GM13976 (cell line): Measurements from ENCODE around the gene LRPPRC.

ENCODE experiments used
- DNase-seq: peaks from one replicate; pipeline ENCODE4 v3.0.0; 2012; ENCODE audit warnings: low spot score
- CTCF ChIP-seq: IDR thresholded peaks from 2 replicates; pipeline ENCODE4 v1.5.1; 2012; ENCODE audit warnings: borderline replicate concordance, mild to moderate bottlenecking; ENCODE audit not compliant: insufficient read depth; ENCODE audit errors: extremely low read depth, missing control alignments, control extremely low read depth
- in situ Hi-C: fragments of 300-500 bp; cut with MboI; formaldehyde crosslinking; loops from one replicate; pipeline ENCODE4 v1.12.0; 2022; ENCODE audit warnings: low sequenced_read_pairs, mixed read lengths, inconsistent platforms; ENCODE audit not compliant: unreplicated experiment

LRPPRC gene

DNA sequence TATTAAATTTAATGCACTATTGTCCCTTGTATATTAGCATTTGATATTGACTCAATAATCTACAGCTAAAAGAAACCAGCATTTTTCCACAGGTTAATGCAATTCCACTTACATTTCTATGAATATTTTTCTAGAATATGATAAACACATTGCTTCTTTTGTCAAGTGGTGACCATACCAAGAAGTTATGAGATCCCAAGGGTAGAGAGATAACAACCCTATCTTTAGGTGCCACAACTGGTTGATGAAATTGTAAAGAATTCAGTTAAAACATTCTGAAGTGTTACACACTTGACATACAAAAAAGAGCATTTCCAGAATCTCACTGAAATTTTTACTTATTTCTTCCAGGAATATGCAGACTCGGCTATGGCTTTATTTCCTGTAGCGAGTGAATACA is 101.0 kb downstream of the LRPPRC start:
- no peak for DNase-seq
- TF ChIP-seq CTCF: no peak
- in situ Hi-C loops: no loop called here

DNA sequence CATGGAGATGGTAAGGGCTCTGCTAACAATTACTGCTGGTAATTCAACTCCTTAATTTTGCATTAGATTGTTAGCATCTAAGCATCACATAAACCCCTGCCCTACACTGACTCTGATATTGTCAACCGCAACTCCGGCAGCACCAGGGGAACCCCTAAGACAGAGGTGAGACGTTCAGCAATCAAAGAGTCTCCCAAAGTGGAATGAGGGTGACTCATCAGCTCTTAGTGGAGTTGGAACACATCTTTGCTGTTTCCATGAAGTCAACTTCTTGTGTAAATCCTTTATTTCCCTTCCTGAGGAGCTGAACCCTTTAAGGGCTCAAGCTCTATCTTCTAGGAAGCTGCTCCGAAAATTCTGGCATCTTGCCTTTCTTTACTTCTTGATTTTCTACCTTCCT is 104.9 kb downstream of the LRPPRC start:
- in situ Hi-C loops: no loop called here
- no peak for DNase-seq

GRCh38 chr2:43889416-43889815 is 106.4 kb downstream of the LRPPRC start:
- no peak for DNase-seq
- in situ Hi-C loops: no loop called here
- TF ChIP-seq CTCF: no peak

More for the DNA sequence above, 104.9 kb downstream of the LRPPRC start:
- no peak for TF ChIP-seq CTCF

DNA sequence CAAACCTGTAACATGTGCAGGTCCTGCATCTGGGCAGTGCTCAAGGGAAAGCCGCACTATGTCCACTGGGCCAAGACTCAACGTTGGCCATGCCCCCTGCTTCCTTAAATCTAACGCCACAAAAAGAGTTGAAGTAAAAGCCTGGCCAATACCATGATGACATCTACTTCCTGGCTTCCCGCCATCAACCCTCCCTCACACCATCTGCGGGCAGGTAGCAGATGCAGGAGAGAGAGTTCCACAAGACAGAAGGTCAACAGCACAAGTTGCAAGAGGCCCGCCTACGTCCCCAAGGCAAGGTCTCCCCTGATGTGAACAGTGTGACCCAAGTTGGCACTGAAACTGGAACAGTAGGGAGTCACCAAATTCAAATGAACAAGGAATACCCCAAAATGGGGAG is 108.6 kb downstream of the LRPPRC start:
- no peak for TF ChIP-seq CTCF
- no peak for DNase-seq
- in situ Hi-C loops: no loop called here

DNA sequence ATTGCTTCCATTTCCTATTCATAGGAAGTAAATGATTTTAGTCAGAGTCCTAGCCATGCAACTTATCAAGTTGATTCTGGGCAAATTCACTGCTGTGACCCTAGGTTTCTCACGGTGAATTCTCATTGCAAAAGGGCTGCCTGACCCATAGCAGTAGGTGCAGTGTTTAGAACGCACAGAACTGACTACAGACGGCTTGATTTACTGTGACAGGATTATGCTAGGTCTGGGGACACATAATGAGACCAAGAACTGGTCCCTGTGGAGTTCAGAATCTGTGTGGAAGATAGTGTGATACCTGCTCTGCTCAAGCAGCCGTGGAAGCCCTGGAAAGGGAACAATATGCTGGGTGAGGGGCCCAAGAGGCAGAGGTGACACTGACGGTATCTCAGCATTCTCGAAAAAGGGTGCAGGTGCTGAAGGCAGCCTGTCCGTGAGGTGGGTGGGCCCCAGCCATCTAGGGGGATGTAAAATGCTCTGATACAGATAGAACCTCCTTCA is 110.6 kb downstream of the LRPPRC start:
- TF ChIP-seq CTCF: no peak
- in situ Hi-C loops: no loop called here

DNA sequence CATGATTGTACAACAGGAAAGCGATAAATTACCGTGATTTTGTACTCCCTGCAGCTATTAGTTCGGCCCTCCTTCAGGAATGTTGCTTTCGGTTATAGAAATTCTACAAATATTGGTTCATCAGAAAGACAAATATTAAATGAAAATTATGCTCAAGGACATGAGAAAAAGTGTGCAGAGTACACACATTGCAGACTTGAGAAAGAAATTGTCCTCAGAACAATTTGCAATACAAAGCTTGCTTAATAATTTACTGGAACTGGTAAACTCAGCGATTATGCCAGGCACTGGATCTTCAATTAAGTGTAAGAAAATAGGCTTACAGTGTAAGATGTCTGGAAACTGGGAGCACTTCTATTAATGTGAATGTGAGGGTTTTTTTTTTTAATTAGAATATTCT is 111.1 kb downstream of the LRPPRC start:
- TF ChIP-seq CTCF: no peak
- DNase-seq: peak; percentile 0
- in situ Hi-C loops: no loop called here

More for the DNA sequence above, 110.6 kb downstream of the LRPPRC start:
- peak; percentile 1 for DNase-seq

GRCh38 chr2:43882312-43882711 is 113.5 kb downstream of the LRPPRC start:
- in situ Hi-C loops: no loop called here
- TF ChIP-seq CTCF: no peak
- DNase-seq: no peak
